ENCODE results near the gene FRMD4A.

DNA sequence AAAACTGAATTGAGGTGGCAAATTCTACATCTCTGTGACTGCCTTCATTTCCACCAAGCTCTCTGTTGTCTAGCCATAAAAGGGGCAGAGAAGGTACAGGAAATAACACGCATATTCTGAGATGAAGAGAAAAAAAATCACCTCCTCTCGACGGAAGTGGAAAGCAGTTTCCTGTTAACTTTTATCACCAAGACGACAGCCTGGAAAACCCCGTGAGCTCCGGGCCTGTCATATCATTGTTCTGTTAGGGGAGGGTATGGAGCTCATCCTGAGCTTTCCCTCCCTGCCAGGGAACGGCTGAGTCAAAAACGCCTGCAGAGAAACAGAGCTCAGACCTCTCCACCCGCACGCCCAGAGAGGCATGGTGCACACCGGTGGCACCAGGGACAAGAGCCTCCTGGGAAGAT lies 543.7 kb downstream of the FRMD4A start:
- TF ChIP-seq, protein P1, sequence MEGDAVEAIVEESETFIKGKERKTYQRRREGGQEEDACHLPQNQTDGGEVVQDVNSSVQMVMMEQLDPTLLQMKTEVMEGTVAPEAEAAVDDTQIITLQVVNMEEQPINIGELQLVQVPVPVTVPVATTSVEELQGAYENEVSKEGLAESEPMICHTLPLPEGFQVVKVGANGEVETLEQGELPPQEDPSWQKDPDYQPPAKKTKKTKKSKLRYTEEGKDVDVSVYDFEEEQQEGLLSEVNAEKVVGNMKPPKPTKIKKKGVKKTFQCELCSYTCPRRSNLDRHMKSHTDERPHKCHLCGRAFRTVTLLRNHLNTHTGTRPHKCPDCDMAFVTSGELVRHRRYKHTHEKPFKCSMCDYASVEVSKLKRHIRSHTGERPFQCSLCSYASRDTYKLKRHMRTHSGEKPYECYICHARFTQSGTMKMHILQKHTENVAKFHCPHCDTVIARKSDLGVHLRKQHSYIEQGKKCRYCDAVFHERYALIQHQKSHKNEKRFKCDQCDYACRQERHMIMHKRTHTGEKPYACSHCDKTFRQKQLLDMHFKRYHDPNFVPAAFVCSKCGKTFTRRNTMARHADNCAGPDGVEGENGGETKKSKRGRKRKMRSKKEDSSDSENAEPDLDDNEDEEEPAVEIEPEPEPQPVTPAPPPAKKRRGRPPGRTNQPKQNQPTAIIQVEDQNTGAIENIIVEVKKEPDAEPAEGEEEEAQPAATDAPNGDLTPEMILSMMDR (IDR thresholded peaks at IDR 0.05; ENCODE audit: insufficient read depth, low read length), result no peak
- TF ChIP-seq, protein P2, sequence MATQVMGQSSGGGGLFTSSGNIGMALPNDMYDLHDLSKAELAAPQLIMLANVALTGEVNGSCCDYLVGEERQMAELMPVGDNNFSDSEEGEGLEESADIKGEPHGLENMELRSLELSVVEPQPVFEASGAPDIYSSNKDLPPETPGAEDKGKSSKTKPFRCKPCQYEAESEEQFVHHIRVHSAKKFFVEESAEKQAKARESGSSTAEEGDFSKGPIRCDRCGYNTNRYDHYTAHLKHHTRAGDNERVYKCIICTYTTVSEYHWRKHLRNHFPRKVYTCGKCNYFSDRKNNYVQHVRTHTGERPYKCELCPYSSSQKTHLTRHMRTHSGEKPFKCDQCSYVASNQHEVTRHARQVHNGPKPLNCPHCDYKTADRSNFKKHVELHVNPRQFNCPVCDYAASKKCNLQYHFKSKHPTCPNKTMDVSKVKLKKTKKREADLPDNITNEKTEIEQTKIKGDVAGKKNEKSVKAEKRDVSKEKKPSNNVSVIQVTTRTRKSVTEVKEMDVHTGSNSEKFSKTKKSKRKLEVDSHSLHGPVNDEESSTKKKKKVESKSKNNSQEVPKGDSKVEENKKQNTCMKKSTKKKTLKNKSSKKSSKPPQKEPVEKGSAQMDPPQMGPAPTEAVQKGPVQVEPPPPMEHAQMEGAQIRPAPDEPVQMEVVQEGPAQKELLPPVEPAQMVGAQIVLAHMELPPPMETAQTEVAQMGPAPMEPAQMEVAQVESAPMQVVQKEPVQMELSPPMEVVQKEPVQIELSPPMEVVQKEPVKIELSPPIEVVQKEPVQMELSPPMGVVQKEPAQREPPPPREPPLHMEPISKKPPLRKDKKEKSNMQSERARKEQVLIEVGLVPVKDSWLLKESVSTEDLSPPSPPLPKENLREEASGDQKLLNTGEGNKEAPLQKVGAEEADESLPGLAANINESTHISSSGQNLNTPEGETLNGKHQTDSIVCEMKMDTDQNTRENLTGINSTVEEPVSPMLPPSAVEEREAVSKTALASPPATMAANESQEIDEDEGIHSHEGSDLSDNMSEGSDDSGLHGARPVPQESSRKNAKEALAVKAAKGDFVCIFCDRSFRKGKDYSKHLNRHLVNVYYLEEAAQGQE (IDR thresholded peaks at IDR 0.05; ENCODE audit: insufficient replicate concordance, low read depth), result no peak
- TF ChIP-seq GABPA (IDR thresholded peaks at IDR 0.05; ENCODE audit: low read depth), result no peak

Measured in HL-60 (cell line).